ENCODE results near the gene TESPA1.

DNA sequence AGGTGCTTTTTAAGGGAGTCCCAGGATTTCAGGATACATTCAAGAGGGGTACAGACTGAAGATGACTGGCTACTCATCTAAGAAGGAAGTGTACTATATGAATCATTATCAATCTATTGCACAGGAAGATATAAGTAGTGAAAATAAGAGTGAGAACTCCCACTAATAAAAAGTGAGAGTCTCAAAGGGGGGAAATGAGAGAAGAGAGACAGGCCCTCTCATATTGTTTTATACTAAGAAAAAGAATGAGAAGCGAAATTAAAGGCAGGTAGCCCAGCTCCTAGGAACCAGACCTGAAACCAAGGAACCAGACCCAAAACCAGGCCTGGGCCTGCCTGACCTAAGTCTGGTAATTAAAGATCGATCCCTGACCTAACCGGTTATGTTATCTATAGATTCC is 54.6 kb downstream of the TESPA1 start:
- TF ChIP-seq, protein P1, sequence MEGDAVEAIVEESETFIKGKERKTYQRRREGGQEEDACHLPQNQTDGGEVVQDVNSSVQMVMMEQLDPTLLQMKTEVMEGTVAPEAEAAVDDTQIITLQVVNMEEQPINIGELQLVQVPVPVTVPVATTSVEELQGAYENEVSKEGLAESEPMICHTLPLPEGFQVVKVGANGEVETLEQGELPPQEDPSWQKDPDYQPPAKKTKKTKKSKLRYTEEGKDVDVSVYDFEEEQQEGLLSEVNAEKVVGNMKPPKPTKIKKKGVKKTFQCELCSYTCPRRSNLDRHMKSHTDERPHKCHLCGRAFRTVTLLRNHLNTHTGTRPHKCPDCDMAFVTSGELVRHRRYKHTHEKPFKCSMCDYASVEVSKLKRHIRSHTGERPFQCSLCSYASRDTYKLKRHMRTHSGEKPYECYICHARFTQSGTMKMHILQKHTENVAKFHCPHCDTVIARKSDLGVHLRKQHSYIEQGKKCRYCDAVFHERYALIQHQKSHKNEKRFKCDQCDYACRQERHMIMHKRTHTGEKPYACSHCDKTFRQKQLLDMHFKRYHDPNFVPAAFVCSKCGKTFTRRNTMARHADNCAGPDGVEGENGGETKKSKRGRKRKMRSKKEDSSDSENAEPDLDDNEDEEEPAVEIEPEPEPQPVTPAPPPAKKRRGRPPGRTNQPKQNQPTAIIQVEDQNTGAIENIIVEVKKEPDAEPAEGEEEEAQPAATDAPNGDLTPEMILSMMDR (IDR thresholded peaks at IDR 0.05; ENCODE audit: poor library complexity, severe bottlenecking): no peak
- TF ChIP-seq EP300 (conservative IDR thresholded peaks at IDR 0.05; ENCODE audit: poor library complexity, severe bottlenecking): no peak
- no peak for TF ChIP-seq POLR2AphosphoS5 (IDR thresholded peaks at IDR 0.05)
- TF ChIP-seq SMC3 (conservative IDR thresholded peaks at IDR 0.05; ENCODE audit: poor library complexity): no peak
- TF ChIP-seq, protein P2, sequence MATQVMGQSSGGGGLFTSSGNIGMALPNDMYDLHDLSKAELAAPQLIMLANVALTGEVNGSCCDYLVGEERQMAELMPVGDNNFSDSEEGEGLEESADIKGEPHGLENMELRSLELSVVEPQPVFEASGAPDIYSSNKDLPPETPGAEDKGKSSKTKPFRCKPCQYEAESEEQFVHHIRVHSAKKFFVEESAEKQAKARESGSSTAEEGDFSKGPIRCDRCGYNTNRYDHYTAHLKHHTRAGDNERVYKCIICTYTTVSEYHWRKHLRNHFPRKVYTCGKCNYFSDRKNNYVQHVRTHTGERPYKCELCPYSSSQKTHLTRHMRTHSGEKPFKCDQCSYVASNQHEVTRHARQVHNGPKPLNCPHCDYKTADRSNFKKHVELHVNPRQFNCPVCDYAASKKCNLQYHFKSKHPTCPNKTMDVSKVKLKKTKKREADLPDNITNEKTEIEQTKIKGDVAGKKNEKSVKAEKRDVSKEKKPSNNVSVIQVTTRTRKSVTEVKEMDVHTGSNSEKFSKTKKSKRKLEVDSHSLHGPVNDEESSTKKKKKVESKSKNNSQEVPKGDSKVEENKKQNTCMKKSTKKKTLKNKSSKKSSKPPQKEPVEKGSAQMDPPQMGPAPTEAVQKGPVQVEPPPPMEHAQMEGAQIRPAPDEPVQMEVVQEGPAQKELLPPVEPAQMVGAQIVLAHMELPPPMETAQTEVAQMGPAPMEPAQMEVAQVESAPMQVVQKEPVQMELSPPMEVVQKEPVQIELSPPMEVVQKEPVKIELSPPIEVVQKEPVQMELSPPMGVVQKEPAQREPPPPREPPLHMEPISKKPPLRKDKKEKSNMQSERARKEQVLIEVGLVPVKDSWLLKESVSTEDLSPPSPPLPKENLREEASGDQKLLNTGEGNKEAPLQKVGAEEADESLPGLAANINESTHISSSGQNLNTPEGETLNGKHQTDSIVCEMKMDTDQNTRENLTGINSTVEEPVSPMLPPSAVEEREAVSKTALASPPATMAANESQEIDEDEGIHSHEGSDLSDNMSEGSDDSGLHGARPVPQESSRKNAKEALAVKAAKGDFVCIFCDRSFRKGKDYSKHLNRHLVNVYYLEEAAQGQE (IDR thresholded peaks at IDR 0.05; ENCODE audit: borderline replicate concordance): no peak
- no peak for TF ChIP-seq EZH2 (IDR thresholded peaks at IDR 0.05; ENCODE audit: borderline replicate concordance, insufficient read depth, low read length, poor library complexity, severe bottlenecking)
- TF ChIP-seq TAF1 (IDR thresholded peaks at IDR 0.05; ENCODE audit: low read depth): no peak

Measured in neural cell (in vitro differentiated cells).